GM12801 (cell line): ENCODE measurements around the gene AGAP1.

Experiments
- TF ChIP-seq, protein P1 (sequence below): IDR thresholded peaks from one replicate; pipeline ENCODE4 v1.5.1; 2011; ENCODE audit warnings: control low read depth; ENCODE audit not compliant: insufficient read length; ENCODE audit errors: extremely low read depth

The AGAP1 gene

DNA sequence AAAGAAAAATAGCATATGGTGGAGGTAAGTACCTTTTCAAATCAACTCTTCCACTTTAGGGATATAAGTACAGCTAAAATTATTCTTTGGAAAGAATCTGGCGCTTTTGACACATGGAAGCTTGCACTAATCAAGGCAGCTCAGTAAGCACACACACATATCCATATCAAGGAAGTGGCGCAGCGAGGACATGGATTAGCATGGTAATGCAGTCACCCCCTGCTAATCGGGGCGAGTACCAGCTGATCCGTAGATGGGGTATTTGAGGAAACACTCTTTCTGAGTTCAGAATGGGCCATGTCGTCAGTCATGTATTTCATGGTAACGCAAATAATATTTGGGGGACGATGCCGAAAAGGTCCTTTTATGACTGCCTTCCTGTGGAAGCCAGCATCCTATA lies 429.0 kb downstream of the AGAP1 start:
- TF ChIP-seq, protein P1, sequence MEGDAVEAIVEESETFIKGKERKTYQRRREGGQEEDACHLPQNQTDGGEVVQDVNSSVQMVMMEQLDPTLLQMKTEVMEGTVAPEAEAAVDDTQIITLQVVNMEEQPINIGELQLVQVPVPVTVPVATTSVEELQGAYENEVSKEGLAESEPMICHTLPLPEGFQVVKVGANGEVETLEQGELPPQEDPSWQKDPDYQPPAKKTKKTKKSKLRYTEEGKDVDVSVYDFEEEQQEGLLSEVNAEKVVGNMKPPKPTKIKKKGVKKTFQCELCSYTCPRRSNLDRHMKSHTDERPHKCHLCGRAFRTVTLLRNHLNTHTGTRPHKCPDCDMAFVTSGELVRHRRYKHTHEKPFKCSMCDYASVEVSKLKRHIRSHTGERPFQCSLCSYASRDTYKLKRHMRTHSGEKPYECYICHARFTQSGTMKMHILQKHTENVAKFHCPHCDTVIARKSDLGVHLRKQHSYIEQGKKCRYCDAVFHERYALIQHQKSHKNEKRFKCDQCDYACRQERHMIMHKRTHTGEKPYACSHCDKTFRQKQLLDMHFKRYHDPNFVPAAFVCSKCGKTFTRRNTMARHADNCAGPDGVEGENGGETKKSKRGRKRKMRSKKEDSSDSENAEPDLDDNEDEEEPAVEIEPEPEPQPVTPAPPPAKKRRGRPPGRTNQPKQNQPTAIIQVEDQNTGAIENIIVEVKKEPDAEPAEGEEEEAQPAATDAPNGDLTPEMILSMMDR = no peak

DNA sequence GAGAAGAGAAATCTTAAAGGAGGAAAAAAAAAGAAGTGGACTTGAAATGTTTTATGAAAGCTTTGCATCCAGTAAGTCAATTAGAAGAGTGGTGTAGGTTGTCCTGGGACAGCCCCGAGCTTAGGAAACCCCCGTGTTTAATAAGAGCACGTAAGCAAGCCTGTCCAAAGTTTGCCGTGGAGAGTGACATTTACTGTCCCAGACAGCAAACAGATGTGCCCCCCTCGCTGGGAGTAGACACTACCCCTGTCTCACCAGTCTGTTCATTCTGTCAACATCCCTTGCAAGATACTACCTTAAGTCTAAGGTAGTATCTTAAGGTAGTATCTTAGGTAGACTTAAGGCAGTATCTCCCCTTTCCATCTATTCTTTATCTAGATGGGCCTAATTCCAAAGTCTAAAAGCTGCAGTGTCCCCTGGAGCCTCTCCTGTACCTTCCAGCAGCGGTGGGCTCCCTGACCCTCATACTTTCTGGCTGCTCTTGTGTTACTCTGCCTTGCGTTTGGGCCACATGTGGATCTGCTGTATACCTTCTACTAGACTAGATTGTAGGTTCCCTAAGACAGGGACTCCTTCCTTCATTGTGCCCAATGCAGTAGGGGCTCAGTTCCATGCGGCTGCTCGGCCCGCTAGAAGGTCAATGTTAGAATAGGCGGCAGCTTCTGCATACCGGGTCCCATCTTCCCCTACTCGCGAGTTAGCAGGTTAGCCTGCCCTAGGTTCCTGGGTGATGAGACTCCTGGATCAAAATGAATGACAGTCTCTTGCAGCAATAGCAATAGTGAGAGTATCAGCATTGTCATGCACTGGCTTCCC lies 430.2 kb downstream of the AGAP1 start:
- TF ChIP-seq, protein P1 = no peak

DNA sequence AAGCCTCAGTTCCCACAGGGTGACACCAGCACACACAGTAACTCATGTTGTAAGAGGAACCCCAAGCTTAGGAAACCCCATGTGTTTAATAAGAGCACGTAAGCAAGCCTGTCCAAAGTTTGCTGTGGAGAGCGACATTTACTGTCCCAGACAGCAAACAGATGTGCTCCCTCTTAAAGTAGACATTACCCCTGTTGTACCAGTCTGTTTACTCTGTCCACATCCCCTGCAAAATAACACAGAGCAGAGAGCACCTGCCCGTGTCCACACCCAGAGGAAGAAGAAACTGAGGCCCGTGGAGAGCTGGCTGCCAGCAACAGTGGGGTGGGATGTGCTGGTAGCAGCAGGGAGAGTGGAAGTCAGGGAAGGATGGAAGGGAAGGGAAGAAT lies 430.8 kb downstream of the AGAP1 start:
- TF ChIP-seq, protein P1 = no peak

DNA sequence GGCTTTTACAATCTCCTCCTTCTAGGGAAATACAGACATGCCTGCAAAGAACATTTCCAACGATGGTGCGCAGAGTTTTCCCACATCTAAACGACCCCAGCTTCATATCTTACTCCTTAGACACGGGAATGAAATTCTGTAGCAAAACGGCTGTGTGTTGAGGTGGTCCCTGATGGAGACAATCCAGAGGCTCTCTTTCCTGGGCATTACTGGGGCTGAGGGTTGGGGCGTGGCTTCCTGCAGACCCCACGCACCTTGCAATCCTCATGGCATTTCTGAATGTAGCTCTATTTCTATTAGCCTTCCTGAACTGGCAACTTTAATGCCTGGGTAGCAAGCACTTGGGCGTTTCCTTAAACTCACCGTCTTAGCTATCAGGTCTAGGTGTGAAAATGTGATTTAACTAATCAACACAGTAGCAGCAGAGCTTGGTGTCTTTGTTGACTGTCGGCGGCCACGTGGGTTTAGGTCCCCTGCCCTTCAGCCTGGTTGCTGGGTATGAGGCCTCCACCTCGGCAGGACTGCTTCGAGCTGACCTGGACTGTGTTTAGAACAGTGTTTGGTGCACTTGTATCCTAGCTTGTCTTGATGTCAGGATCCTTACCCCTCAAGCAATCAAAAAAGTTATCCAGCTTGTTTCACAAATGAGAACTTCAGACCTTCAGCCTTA lies 431.5 kb downstream of the AGAP1 start:
- TF ChIP-seq, protein P1 = no peak

DNA sequence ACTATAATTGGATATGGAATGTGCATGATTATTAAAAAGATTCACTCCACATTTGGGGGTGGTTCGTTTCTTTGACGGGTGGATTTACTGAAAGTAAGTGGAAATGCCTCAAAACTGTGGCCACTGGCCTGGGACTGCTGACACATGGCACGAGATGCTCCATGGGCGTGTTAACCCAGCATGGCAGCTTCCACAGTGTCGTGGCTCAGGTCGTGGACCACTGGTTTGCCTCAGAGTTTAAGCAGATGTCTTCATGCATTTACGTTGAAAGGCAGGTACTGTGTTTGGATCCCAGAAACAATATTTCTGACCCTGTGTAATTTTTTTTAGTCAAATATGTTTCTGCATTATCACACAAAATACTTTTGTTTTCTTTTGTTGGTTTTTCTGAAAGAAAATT lies 432.4 kb downstream of the AGAP1 start:
- TF ChIP-seq, protein P1 = no peak

DNA sequence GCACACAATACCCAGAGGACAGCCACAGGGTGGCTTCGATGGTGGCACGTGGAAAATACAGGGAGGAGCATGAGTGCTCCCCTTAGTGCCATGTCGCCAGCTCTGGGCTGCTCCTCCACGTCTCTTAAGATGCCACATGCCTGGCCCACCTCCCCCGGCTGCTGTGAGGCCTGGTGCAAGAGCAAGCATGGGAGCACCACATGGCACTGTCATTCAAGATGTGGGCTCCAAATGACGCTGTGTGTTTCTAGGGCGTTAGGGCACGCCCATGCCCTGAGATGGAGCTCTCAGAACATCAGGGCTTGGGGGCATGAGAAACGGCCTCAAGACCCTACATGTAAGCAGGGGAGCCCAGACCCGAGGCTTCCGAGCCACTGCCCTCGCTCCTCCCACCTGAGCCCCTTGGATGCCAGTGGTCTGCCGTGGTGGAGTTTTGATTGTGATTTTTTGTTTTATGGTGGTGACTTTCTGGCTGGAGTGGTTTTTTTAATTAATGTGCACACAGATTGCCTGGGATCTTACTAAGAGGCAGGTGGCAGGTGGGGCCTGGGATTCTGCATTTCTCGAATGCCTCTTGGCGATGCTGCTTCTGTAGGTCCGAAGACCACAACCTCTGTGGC lies 435.0 kb downstream of the AGAP1 start:
- TF ChIP-seq, protein P1 = no peak

DNA sequence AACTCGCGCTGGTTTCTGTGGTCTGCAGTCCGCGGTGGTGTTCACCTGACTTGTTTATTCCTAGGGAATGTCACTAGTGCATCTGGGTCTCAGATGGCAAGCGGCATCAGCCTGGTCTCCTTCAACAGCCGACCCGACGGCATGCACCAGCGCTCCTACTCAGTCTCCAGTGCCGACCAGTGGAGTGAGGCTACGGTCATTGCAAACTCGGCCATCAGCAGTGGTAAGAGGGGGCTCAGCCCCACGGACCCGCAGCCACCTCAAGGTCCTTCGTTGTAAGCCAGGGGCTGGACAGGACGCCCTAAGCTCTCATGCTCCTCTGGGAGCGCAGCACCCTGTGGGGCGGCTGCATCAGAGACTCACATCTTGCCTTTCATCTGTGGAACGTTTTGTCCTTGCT lies 436.9 kb downstream of the AGAP1 start:
- TF ChIP-seq, protein P1 = no peak
